ENCODE results near the gene PCDHB9.

- TF ChIP-seq, protein P1, sequence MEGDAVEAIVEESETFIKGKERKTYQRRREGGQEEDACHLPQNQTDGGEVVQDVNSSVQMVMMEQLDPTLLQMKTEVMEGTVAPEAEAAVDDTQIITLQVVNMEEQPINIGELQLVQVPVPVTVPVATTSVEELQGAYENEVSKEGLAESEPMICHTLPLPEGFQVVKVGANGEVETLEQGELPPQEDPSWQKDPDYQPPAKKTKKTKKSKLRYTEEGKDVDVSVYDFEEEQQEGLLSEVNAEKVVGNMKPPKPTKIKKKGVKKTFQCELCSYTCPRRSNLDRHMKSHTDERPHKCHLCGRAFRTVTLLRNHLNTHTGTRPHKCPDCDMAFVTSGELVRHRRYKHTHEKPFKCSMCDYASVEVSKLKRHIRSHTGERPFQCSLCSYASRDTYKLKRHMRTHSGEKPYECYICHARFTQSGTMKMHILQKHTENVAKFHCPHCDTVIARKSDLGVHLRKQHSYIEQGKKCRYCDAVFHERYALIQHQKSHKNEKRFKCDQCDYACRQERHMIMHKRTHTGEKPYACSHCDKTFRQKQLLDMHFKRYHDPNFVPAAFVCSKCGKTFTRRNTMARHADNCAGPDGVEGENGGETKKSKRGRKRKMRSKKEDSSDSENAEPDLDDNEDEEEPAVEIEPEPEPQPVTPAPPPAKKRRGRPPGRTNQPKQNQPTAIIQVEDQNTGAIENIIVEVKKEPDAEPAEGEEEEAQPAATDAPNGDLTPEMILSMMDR (IDR thresholded peaks at IDR 0.05; ENCODE audit: borderline replicate concordance, extremely low read depth, low read length, poor library complexity, severe bottlenecking), result no peak
- no peak for TF ChIP-seq EZH2 (IDR thresholded peaks at IDR 0.05; ENCODE audit: borderline replicate concordance, low read depth, low read length, severe bottlenecking)
Measured at GRCh38 chr5:141236516-141237313, 49.8 kb downstream of the PCDHB9 start.

Measured in DND-41 (cell line).